Trophoblast cell (in vitro differentiated cells and primary cell): Measurements from ENCODE around the gene CIB4.

Experiments used
- DNase-seq, 2 donors: peaks; one replicate each; pipeline ENCODE4 v3.0.0-alpha.2; 2016
- H2AFZ ChIP-seq: 2 replicates; pipeline ENCODE4 v1.6.1; 2013; ENCODE audit warnings: low read length, moderate library complexity, mild to moderate bottlenecking; ENCODE audit not compliant: insufficient read depth, poor library complexity
- H2AK5ac ChIP-seq: 2 replicates; pipeline ENCODE4 v1.6.1; 2013; ENCODE audit warnings: mild to moderate bottlenecking, low read length
- H2BK120ac ChIP-seq: 2 replicates; pipeline ENCODE4 v1.6.1; 2013; ENCODE audit warnings: low read length, mild to moderate bottlenecking, moderate library complexity; ENCODE audit not compliant: insufficient read depth, poor library complexity
- H2BK12ac ChIP-seq: 2 replicates; pipeline ENCODE4 v1.6.1; 2013; ENCODE audit warnings: mild to moderate bottlenecking, low read length, moderate library complexity
- H2BK5ac ChIP-seq: 2 replicates; pipeline ENCODE4 v1.6.1; 2013; ENCODE audit warnings: low read length, low read depth, moderate library complexity, mild to moderate bottlenecking; ENCODE audit not compliant: poor library complexity
- H3K14ac ChIP-seq: 2 replicates; pipeline ENCODE4 v1.6.1; 2013; ENCODE audit warnings: mild to moderate bottlenecking, low read length
- H3K18ac ChIP-seq: 2 replicates; pipeline ENCODE4 v1.6.1; 2013; ENCODE audit warnings: mild to moderate bottlenecking, low read length
- H3K23ac ChIP-seq: 2 replicates; pipeline ENCODE4 v1.6.1; 2013; ENCODE audit warnings: low read length
- H3K27ac ChIP-seq: 2 replicates; pipeline ENCODE4 v1.5.1; 2013; ENCODE audit warnings: low read depth, mild to moderate bottlenecking, inconsistent platforms, low read length, moderate library complexity
- H3K27me3 ChIP-seq: 2 replicates; pipeline ENCODE4 v1.6.1; 2013; ENCODE audit warnings: inconsistent platforms, mild to moderate bottlenecking, low read length, moderate library complexity; ENCODE audit not compliant: insufficient read depth
- H3K36me3 ChIP-seq, 2 experiments: 1 replicate in 1 of 2; 2 replicates in 1 of 2; pipeline ENCODE4 v1.6.1; 2013; ENCODE audit warnings: low read length in 2 of 2, mild to moderate bottlenecking in 2 of 2, moderate library complexity in 1 of 2; ENCODE audit not compliant: insufficient read depth in 2 of 2, control insufficient read depth in 1 of 2
- H3K4ac ChIP-seq: 2 replicates; pipeline ENCODE4 v1.6.1; 2013; ENCODE audit warnings: low read depth, mild to moderate bottlenecking, low read length, moderate library complexity
- H3K4me1 ChIP-seq, 2 experiments: 1 replicate in 1 of 2; 2 replicates in 1 of 2; pipeline ENCODE4 v1.6.1; 2013; ENCODE audit warnings: low read length in 2 of 2, mild to moderate bottlenecking in 2 of 2, moderate library complexity in 1 of 2; ENCODE audit not compliant: insufficient read depth in 2 of 2, control insufficient read depth in 1 of 2
- H3K4me2 ChIP-seq: 2 replicates; pipeline ENCODE4 v1.6.1; 2013; ENCODE audit warnings: inconsistent platforms, mild to moderate bottlenecking, low read length, moderate library complexity
- H3K4me3 ChIP-seq: 2 replicates; pipeline ENCODE4 v1.5.1; 2013; ENCODE audit warnings: mild to moderate bottlenecking, low read depth, low read length, inconsistent platforms
- H3K79me1 ChIP-seq: one replicate; pipeline ENCODE4 v1.6.1; 2013; ENCODE audit warnings: low read length
- H3K79me2 ChIP-seq: 2 replicates; pipeline ENCODE4 v1.6.1; 2013; ENCODE audit warnings: low read length, mild to moderate bottlenecking; ENCODE audit not compliant: control insufficient read depth, insufficient read depth, poor library complexity
- H3K9ac ChIP-seq: 2 replicates; pipeline ENCODE4 v1.6.1; 2013; ENCODE audit warnings: mild to moderate bottlenecking, low read length
- H3K9me3 ChIP-seq: 2 replicates; pipeline ENCODE4 v1.6.1; 2013; ENCODE audit warnings: low read depth, mild to moderate bottlenecking, control low read depth, inconsistent platforms, low read length; ENCODE audit not compliant: insufficient read depth
- H4K12ac ChIP-seq: 2 replicates; pipeline ENCODE4 v1.6.1; 2013; ENCODE audit warnings: low read depth, mild to moderate bottlenecking, low read length, moderate library complexity
- H4K8ac ChIP-seq: 2 replicates; pipeline ENCODE4 v1.6.1; 2013; ENCODE audit warnings: low read depth, mild to moderate bottlenecking, low read length, moderate library complexity
- H4K91ac ChIP-seq: one replicate; pipeline ENCODE4 v1.6.1; 2013; ENCODE audit warnings: low read depth, mild to moderate bottlenecking, low read length, moderate library complexity
- WGBS: extraction: QIAGEN DNeasy Blood & Tissue Kit; methylation state at CpG from one replicate; pipeline ENCODE4 v1.1.7; 2013; ENCODE audit warnings: missing lambda C conversion rate; ENCODE audit not compliant: insufficient read length, insufficient coverage; ENCODE audit errors: extremely low coverage; 5-methylcytosine and 5-hydroxymethylcytosine counted together

CIB4 gene

GRCh38 chr2:26607698-26608097 lies 33.5 kb downstream of the CIB4 start:
- no peak overlapping the region for H2AFZ ChIP-seq
- no peak overlapping the region for H3K27ac ChIP-seq
- H3K18ac ChIP-seq: no peak overlapping the region
- H4K12ac ChIP-seq: no peak overlapping the region
- no peak overlapping the region for H3K23ac ChIP-seq
- H3K9ac ChIP-seq: no peak overlapping the region
- H3K9me3 ChIP-seq: no peaks in the 10 kb centered on the region
- H2BK120ac ChIP-seq: no peak overlapping the region
- H4K8ac ChIP-seq: no peak overlapping the region
- H3K4me2 ChIP-seq: no peak overlapping the region
- H3K14ac ChIP-seq: no peak overlapping the region
- WGBS: no CpG with 5 or more reads among the region's 8 CpGs
- H3K79me1 ChIP-seq: no peaks in the 10 kb centered on the region
- peak overlapping the region; percentile 58 for H4K91ac ChIP-seq
- H2BK12ac ChIP-seq: no peak overlapping the region
- no peaks in the 10 kb centered on the region for H3K36me3 ChIP-seq
- no peaks in the 10 kb centered on the region for H3K79me2 ChIP-seq
- H2AK5ac ChIP-seq: no peak overlapping the region
- peaks cover 7 to 10% of the 10 kb centered on the region in 2 experiments for H3K4me1 ChIP-seq
- no peak overlapping the region for H3K4me3 ChIP-seq
- H3K27me3 ChIP-seq: no peaks in the 10 kb centered on the region
- no peak overlapping the region for H3K4ac ChIP-seq
- no peak overlapping the region for H2BK5ac ChIP-seq
- no peak for DNase-seq

GRCh38 chr2:26606847-26607190 lies 34.3 kb downstream of the CIB4 start:
- Histone ChIP-seq H3K9me3 (no peaks in the 10 kb centered on the region), H3K14ac (no peak overlapping the region), H3K79me1 (no peaks in the 10 kb centered on the region), H3K36me3 (no peaks in the 10 kb centered on the region), H3K4me1 (peaks cover 7 to 10% of the 10 kb centered on the region in 2 experiments), H2BK12ac (no peak overlapping the region), H3K4ac (no peak overlapping the region), H2AK5ac (no peak overlapping the region), H2BK120ac (no peak overlapping the region), H3K23ac (no peak overlapping the region), H4K12ac (no peak overlapping the region), H3K4me3 (no peak overlapping the region), H2BK5ac (no peak overlapping the region), H3K4me2 (no peak overlapping the region), H2AFZ (no peak overlapping the region), H3K27me3 (no peaks in the 10 kb centered on the region), H4K91ac (peak overlapping the region; percentile 51), H3K18ac (no peak overlapping the region), H4K8ac (peak overlapping the region; percentile 16), H3K27ac (no peak overlapping the region), H3K9ac (no peak overlapping the region), H3K79me2 (no peaks in the 10 kb centered on the region)
- DNase-seq: peak; percentile 83 to 90
- WGBS: no CpG with 5 or more reads among the region's 5 CpGs

GRCh38 chr2:26605999-26606846 lies 34.9 kb downstream of the CIB4 start:
- no peaks in the 10 kb centered on the region for H3K79me1 ChIP-seq
- WGBS: no CpG with 5 or more reads among the region's 18 CpGs
- H2BK5ac ChIP-seq: no peak overlapping the region
- H3K4me3 ChIP-seq: no peak overlapping the region
- no peak overlapping the region for H3K27ac ChIP-seq
- H2AFZ ChIP-seq: no peak overlapping the region
- H3K18ac ChIP-seq: no peak overlapping the region
- no peak overlapping the region for H4K12ac ChIP-seq
- no peak overlapping the region for H3K9ac ChIP-seq
- H3K14ac ChIP-seq: no peak overlapping the region
- H3K9me3 ChIP-seq: no peaks in the 10 kb centered on the region
- no peak overlapping the region for H3K4me2 ChIP-seq
- DNase-seq: no peak
- peak overlapping the region; percentile 21 for H2BK120ac ChIP-seq
- H3K27me3 ChIP-seq: no peaks in the 10 kb centered on the region
- H3K36me3 ChIP-seq: no peaks in the 10 kb centered on the region
- H2AK5ac ChIP-seq: no peak overlapping the region
- no peak overlapping the region for H3K23ac ChIP-seq
- H4K8ac ChIP-seq: no peak overlapping the region
- peaks cover 7 to 10% of the 10 kb centered on the region in 2 experiments for H3K4me1 ChIP-seq
- H3K79me2 ChIP-seq: no peaks in the 10 kb centered on the region
- H2BK12ac ChIP-seq: peak overlapping the region; percentile 6
- peak overlapping the region; percentile 12 for H4K91ac ChIP-seq
- H3K4ac ChIP-seq: no peak overlapping the region

GRCh38 chr2:26605195-26605998 lies 35.8 kb downstream of the CIB4 start:
- H3K79me1 ChIP-seq: no peaks in the 10 kb centered on the region
- H2BK120ac ChIP-seq: no peak overlapping the region
- no peak overlapping the region for H3K4me2 ChIP-seq
- no peaks in the 10 kb centered on the region for H3K79me2 ChIP-seq
- H4K91ac ChIP-seq: no peak overlapping the region
- no peak overlapping the region for H3K4ac ChIP-seq
- H2BK12ac ChIP-seq: no peak overlapping the region
- no peak overlapping the region for H2AK5ac ChIP-seq
- no peak overlapping the region for H2BK5ac ChIP-seq
- no peak overlapping the region for H3K14ac ChIP-seq
- H3K9me3 ChIP-seq: no peaks in the 10 kb centered on the region
- H3K36me3 ChIP-seq: no peaks in the 10 kb centered on the region
- no CpG with 5 or more reads among the region's 13 CpGs for WGBS
- H3K18ac ChIP-seq: no peak overlapping the region
- H3K27ac ChIP-seq: no peak overlapping the region
- H3K9ac ChIP-seq: peak overlapping the region; percentile 55
- no peak overlapping the region for H2AFZ ChIP-seq
- H3K27me3 ChIP-seq: no peaks in the 10 kb centered on the region
- H3K4me1 ChIP-seq: peaks cover 7 to 10% of the 10 kb centered on the region in 2 experiments
- no peak overlapping the region for H3K23ac ChIP-seq
- H3K4me3 ChIP-seq: no peak overlapping the region
- DNase-seq: peak; percentile 42 to 77
- no peak overlapping the region for H4K12ac ChIP-seq
- H4K8ac ChIP-seq: no peak overlapping the region
